H1 (cell line): ENCODE data around the gene NPC1L1. TPM values are rescaled to one million over a fixed set of nuclear protein-coding genes. Genes with fewer than 3 reads are reported as not detected.

Experiments
- CTCF ChIA-PET: fragments of 300-600 bp; sonication (Branson Sonifier 250); formaldehyde crosslinking; loops from one replicate; lab custom pipeline; 2021; ENCODE audit not compliant: partially characterized antibody; lab: Charles Lee
- POLR2A ChIA-PET: fragments of 300-600 bp; sonication (Branson Sonifier 250); formaldehyde crosslinking; loops from one replicate; lab custom pipeline; 2021; ENCODE audit warnings: inconsistent platforms; ENCODE audit not compliant: partially characterized antibody; lab: Charles Lee
- DNase-seq, 2 experiments: peaks; one replicate each; pipeline versions ENCODE4 v3.0.0 to v3.0.0-alpha.2; 2010 to 2022; ENCODE audit warnings: low spot score in 2 of 2, low read depth in 1 of 2, mixed read lengths in 1 of 2
- FAIRE-seq: peaks from 2 replicates; lab custom pipeline; 2011; peaks lifted over from hg19 to GRCh38; lab: Jason Lieb, UNC
- H2AFZ ChIP-seq: 2 replicates; pipeline ENCODE4 v1.8.1; 2012; ENCODE audit warnings: low read length, inconsistent platforms
- H2AK5ac ChIP-seq: 2 replicates; pipeline ENCODE4 v1.6.1; 2013; ENCODE audit warnings: low read depth, low read length
- H2BK120ac ChIP-seq: replicated peaks from 2 replicates; pipeline ENCODE3; 2013; ENCODE audit warnings: low read depth, low read length, inconsistent platforms
- H2BK12ac ChIP-seq: 2 replicates; pipeline ENCODE4 v1.6.1; 2013; ENCODE audit warnings: low read depth, low read length
- H2BK15ac ChIP-seq: 2 replicates; pipeline ENCODE4 v1.6.1; 2013; ENCODE audit warnings: low read length
- H2BK20ac ChIP-seq: 2 replicates; pipeline ENCODE4 v1.6.1; 2013; ENCODE audit warnings: low read length
- H2BK5ac ChIP-seq: 2 replicates; pipeline ENCODE4 v1.6.1; 2013; ENCODE audit warnings: low read depth, low read length
- H3K14ac ChIP-seq: 2 replicates; pipeline ENCODE4 v1.6.1; 2013; ENCODE audit warnings: inconsistent platforms; ENCODE audit not compliant: insufficient read length
- H3K18ac ChIP-seq: 2 replicates; pipeline ENCODE4 v1.6.1; 2013; ENCODE audit warnings: low read length; ENCODE audit errors: extremely low read depth
- H3K23ac ChIP-seq: 2 replicates; pipeline ENCODE4 v1.6.1; 2013; ENCODE audit warnings: inconsistent platforms; ENCODE audit not compliant: insufficient read length
- H3K23me2 ChIP-seq: 2 replicates; pipeline ENCODE4 v1.6.1; 2013; ENCODE audit warnings: low read depth, low read length
- H3K27ac ChIP-seq: 2 replicates; pipeline ENCODE4 v1.6.1; 2011; ENCODE audit warnings: low read depth, low read length, inconsistent platforms
- H3K27me3 ChIP-seq, 4 experiments: replicated peaks in 1 of 4; 1 replicate in 1 of 4; 2 replicates in 3 of 4; pipeline versions ENCODE4 v1.6.1 to v1.8.1; 2011 to 2013; ENCODE audit warnings: low read length in 3 of 4, mild to moderate bottlenecking in 3 of 4, inconsistent platforms in 2 of 4, mixed read lengths in 2 of 4, moderate library complexity in 1 of 4; ENCODE audit not compliant: control insufficient read depth in 3 of 4, insufficient read depth in 3 of 4; ENCODE audit errors: extremely low read depth in 1 of 4
- H3K36me3 ChIP-seq, 4 experiments: 2 replicates each; pipeline versions ENCODE4 v1.6.1 to v1.8.1; 2011 to 2013; ENCODE audit warnings: mild to moderate bottlenecking in 4 of 4, low read length in 3 of 4, moderate library complexity in 2 of 4, control low read depth in 1 of 4, inconsistent platforms in 1 of 4; ENCODE audit not compliant: insufficient read depth in 4 of 4, control insufficient read depth in 2 of 4
- H3K4ac ChIP-seq: replicated peaks from 2 replicates; pipeline ENCODE3; 2013; ENCODE audit warnings: low read length, low read depth, mixed read lengths, inconsistent platforms; ENCODE audit not compliant: insufficient read length
- H3K4me1 ChIP-seq, 4 experiments: replicated peaks in 1 of 4; 1 replicate in 1 of 4; 2 replicates in 3 of 4; pipeline versions ENCODE4 v1.6.1 to v1.8.1; 2011 to 2013; ENCODE audit warnings: low read length in 3 of 4, inconsistent platforms in 2 of 4, mixed read lengths in 1 of 4; ENCODE audit not compliant: insufficient read depth in 4 of 4, control insufficient read depth in 3 of 4
- H3K4me2 ChIP-seq, 2 experiments: 2 replicates each; pipeline versions ENCODE4 v1.6.1 to v1.8.1; 2011 to 2013; ENCODE audit warnings: low read depth in 2 of 2, low read length in 2 of 2, control low read depth in 1 of 2, inconsistent platforms in 1 of 2, mild to moderate bottlenecking in 1 of 2; ENCODE audit not compliant: insufficient read depth in 1 of 2
- H3K4me3 ChIP-seq, 4 experiments: fragments of 200-600, 300-600 bp in 1 of 4; sonication (generic), shearing (Covaris generic), sonication (Bioruptor Twin) in 1 of 4; 2 replicates each; pipeline versions ENCODE4 v1.5.1 to v1.8.1; 2011 to 2016; ENCODE audit warnings: low read length in 4 of 4, low read depth in 3 of 4, control low read depth in 2 of 4, inconsistent platforms in 2 of 4, mild to moderate bottlenecking in 2 of 4, mixed read lengths in 1 of 4, moderate library complexity in 1 of 4; ENCODE audit not compliant: insufficient read depth in 2 of 4; ENCODE audit errors: extremely low read depth in 1 of 4
- H3K56ac ChIP-seq: replicated peaks from 2 replicates; pipeline ENCODE3; 2013; ENCODE audit warnings: low read depth, mild to moderate bottlenecking, mixed read lengths, low read length, inconsistent platforms; ENCODE audit not compliant: insufficient read length
- H3K79me1 ChIP-seq: 2 replicates; pipeline ENCODE4 v1.6.1; 2013; ENCODE audit warnings: low read depth, low read length, control low read depth
- H3K79me2 ChIP-seq, 2 experiments: 2 replicates each; pipeline versions ENCODE4 v1.6.1 to v1.8.1; 2012 to 2013; ENCODE audit warnings: low read length in 2 of 2, mild to moderate bottlenecking in 2 of 2, inconsistent platforms in 1 of 2; ENCODE audit not compliant: insufficient read depth in 2 of 2, control insufficient read depth in 1 of 2
- H3K9ac ChIP-seq, 4 experiments: replicated peaks in 1 of 4; 1 replicate in 1 of 4; 2 replicates in 3 of 4; pipeline versions ENCODE4 v1.6.1 to v1.8.1; 2011 to 2013; ENCODE audit warnings: low read depth in 3 of 4, low read length in 3 of 4, control low read depth in 2 of 4, mild to moderate bottlenecking in 2 of 4, moderate library complexity in 2 of 4, inconsistent platforms in 1 of 4; ENCODE audit errors: extremely low read depth in 1 of 4
- H3K9me3 ChIP-seq, 2 experiments: 2 replicates each; pipeline versions ENCODE4 v1.6.1 to v1.8.1; 2012 to 2013; ENCODE audit warnings: mild to moderate bottlenecking in 2 of 2, moderate library complexity in 2 of 2, control low read depth in 1 of 2, inconsistent platforms in 1 of 2, low read depth in 1 of 2, low read length in 1 of 2, mixed read lengths in 1 of 2; ENCODE audit not compliant: insufficient read depth in 2 of 2
- H4K20me1 ChIP-seq, 2 experiments: replicated peaks in 1 of 2; 2 replicates each; pipeline versions ENCODE3 to v1.8.1; 2011 to 2013; ENCODE audit warnings: inconsistent platforms in 2 of 2, low read length in 2 of 2, mild to moderate bottlenecking in 1 of 2; ENCODE audit not compliant: insufficient read depth in 2 of 2, control insufficient read depth in 1 of 2
- H4K5ac ChIP-seq: 2 replicates; pipeline ENCODE4 v1.6.1; 2013; ENCODE audit warnings: low read length, low read depth, mixed read lengths, inconsistent platforms; ENCODE audit not compliant: insufficient read length
- H4K8ac ChIP-seq: 2 replicates; pipeline ENCODE4 v1.8.0; 2013; ENCODE audit warnings: mild to moderate bottlenecking, moderate library complexity, low read length, inconsistent platforms; ENCODE audit not compliant: insufficient read depth; ENCODE audit errors: extremely low read depth
- H4K91ac ChIP-seq: replicated peaks from 2 replicates; pipeline ENCODE3; 2013; ENCODE audit warnings: low read length, mixed read lengths, inconsistent platforms; ENCODE audit not compliant: insufficient read length
- BACH1 ChIP-seq: IDR thresholded peaks from 2 replicates; pipeline ENCODE4 v1.6.1; 2012; ENCODE audit warnings: low read length, improper control_type of control experiment
- BRCA1 ChIP-seq: IDR thresholded peaks from 2 replicates; pipeline ENCODE4 v1.6.1; 2012; ENCODE audit warnings: low read depth, low read length, improper control_type of control experiment
- CEBPB ChIP-seq: IDR thresholded peaks from 2 replicates; pipeline ENCODE4 v1.6.1; 2012; ENCODE audit warnings: low read depth, low read length
- EP300 ChIP-seq, 2 experiments: IDR thresholded peaks; 1 replicate in 1 of 2; 2 replicates in 1 of 2; pipeline ENCODE4 v1.6.1; 2011 to 2012; ENCODE audit warnings: low read depth in 2 of 2, low read length in 2 of 2, mild to moderate bottlenecking in 2 of 2, borderline replicate concordance in 1 of 2, inconsistent platforms in 1 of 2, moderate library complexity in 1 of 2
- NRF1 ChIP-seq: IDR thresholded peaks from 2 replicates; pipeline ENCODE4 v1.6.1; 2011; ENCODE audit warnings: mild to moderate bottlenecking, low read depth, low read length, improper control_type of control experiment
- POLR2A ChIP-seq, 2 experiments: IDR thresholded peaks; 1 replicate in 1 of 2; 2 replicates in 1 of 2; pipeline ENCODE4 v1.6.1; 2011; ENCODE audit warnings: low read depth in 2 of 2, low read length in 2 of 2, mild to moderate bottlenecking in 2 of 2; ENCODE audit errors: control extremely low read depth in 1 of 2
- RFX5 ChIP-seq: IDR thresholded peaks from 2 replicates; pipeline ENCODE4 v1.6.1; 2011; ENCODE audit warnings: low read depth, low read length, improper control_type of control experiment, borderline replicate concordance
- WGBS, 2 experiments: shearing (Covaris generic) in 1 of 2; methylation state at CpG; one replicate each; pipeline versions ENCODE4 v1.1.6 to v1.1.7; 2013 to 2015; ENCODE audit warnings: low lambda C conversion rate in 2 of 2, mixed read lengths in 2 of 2, inconsistent platforms in 1 of 2, low coverage in 1 of 2, missing lambda C conversion rate in 1 of 2; ENCODE audit not compliant: insufficient replicate concordance in 2 of 2, insufficient coverage in 1 of 2, insufficient read length in 1 of 2; ENCODE audit errors: extremely low coverage in 1 of 2, missing lambda C conversion rate in 1 of 2; 5-methylcytosine and 5-hydroxymethylcytosine counted together
- polyA plus RNA-seq, 7 experiments: library from polyadenylated mRNA; depleted of rRNA in 3 of 7; stranded (reverse) in 5 of 7; unstranded in 2 of 7; fragments of >200 nt in 5 of 7; fragments of 200-250 nt in 2 of 7; gene quantifications; 1 replicate in 5 of 7; 2 replicates in 1 of 7; 4 replicates in 1 of 7; pipeline versions ENCODE4 v1.2.1 to v1.2.3, GENCODE V29; 2011 to 2013; ENCODE audit warnings: missing spikeins in 2 of 7, mixed read lengths in 2 of 7
- total RNA-seq: library from RNA; stranded (reverse); fragmentation: NEBNext Ultra II Directional; extraction: Animal tissue kit (Norgen Biotek cat#: 25700); gene quantifications from 2 replicates; pipeline ENCODE4 v1.2.1, GENCODE V29; 2021
- TF ChIP-seq, protein P1 (sequence below): IDR thresholded peaks from 2 replicates; pipeline ENCODE4 v1.6.1; 2012; ENCODE audit warnings: low read length, inconsistent platforms
- TF ChIP-seq, protein P2 (sequence below), 3 experiments: IDR thresholded peaks; 1 replicate in 2 of 3; 2 replicates in 1 of 3; pipeline versions ENCODE4 v1.5.1 to v1.6.1; 2011; ENCODE audit warnings: low read length in 3 of 3, mild to moderate bottlenecking in 3 of 3, inconsistent platforms in 2 of 3, low read depth in 1 of 3, moderate library complexity in 1 of 3; ENCODE audit not compliant: insufficient read depth in 1 of 3; ENCODE audit errors: control extremely low read depth in 1 of 3

The NPC1L1 gene
- total and polyA plus RNA-seq, 2 of the 8 experiments (the other 6 are each of a cell fraction or from before 2014, with no cell fraction given): 0.06 to 0.21 TPM

DNA sequence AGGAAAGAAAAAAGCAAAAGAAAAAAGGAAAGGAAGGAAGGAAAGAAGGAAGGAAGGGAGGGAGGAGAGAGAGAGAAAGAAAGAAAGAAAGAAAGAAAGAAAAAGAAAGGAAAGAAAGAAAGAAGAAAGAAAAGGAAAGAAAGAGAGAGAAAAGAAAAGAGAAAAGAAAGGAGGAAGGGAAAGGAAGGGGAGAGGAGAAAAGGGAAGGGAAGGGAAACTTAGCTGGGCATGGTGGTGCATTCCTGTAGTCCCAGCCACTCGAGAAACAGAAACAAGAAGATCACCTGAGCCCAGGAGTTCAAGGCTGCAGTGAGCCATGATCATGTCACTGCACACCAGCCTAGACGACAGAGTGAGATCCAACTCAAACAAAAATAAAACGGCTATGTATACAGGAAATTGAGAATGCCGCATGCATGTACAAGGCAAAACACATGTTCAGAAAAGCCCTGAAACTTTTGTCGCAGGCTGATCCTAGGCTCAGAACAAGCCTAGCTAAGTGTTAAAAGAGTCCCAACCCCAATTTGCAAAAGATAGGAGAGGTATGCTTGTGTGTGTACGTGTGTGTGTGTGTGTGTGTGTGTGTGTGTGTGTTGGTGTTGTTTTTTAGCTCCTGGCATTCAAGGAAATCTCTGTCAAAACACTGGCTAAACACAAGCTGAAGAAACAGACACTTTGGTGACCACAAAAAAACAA, 6.6 kb upstream of the NPC1L1 start:
- ChIA-PET CTCF (interaction anchor here (0.6 to 8.9 kb wide), 6 partner anchors 9 to 588 kb away, joined by 3 to 56 read pairs (median 4); no protein-coding TSS in a partner anchor), POLR2A (interaction anchor here (0.9 to 3.0 kb wide), 5 partner anchors 13 to 22 kb away, joined by 3 to 12 read pairs (median 3); no protein-coding TSS in a partner anchor)
- no peak overlapping the region for H2BK12ac ChIP-seq
- H3K27me3 ChIP-seq: no peaks in the 10 kb centered on the region
- H3K56ac ChIP-seq: no peak overlapping the region
- no peaks in the 10 kb centered on the region for H3K79me1 ChIP-seq
- no peaks in the 10 kb centered on the region for H3K79me2 ChIP-seq
- DNase-seq (no peak), FAIRE-seq (no peak)
- H2AFZ ChIP-seq: peak overlapping the region; percentile 43
- no peak overlapping the region for H3K23ac ChIP-seq
- H3K9me3 ChIP-seq: no peaks in the 10 kb centered on the region
- H3K18ac ChIP-seq: no peak overlapping the region
- H3K9ac ChIP-seq: no peak overlapping the region
- H4K20me1 ChIP-seq: no peaks in the 10 kb centered on the region
- H3K4me1 ChIP-seq: no peaks in the 10 kb centered on the region
- H3K4me3 ChIP-seq: no peak overlapping the region
- H2BK15ac ChIP-seq: no peak overlapping the region
- no peak overlapping the region for H3K4me2 ChIP-seq
- no peak overlapping the region for H2AK5ac ChIP-seq
- no peak overlapping the region for H4K91ac ChIP-seq
- no peak overlapping the region for H4K8ac ChIP-seq
- H2BK20ac ChIP-seq: no peak overlapping the region
- no peak overlapping the region for H2BK120ac ChIP-seq
- no peak overlapping the region for H4K5ac ChIP-seq
- H3K4ac ChIP-seq: no peak overlapping the region
- no peaks in the 10 kb centered on the region for H3K36me3 ChIP-seq
- 76% methylated on average over 6 of the region's 6 CpGs; no CpG with 5 or more reads in 1 of the 2 experiments for WGBS, 2 experiments
- no peak overlapping the region for H3K14ac ChIP-seq
- H3K23me2 ChIP-seq: no peaks in the 10 kb centered on the region
- no peak overlapping the region for H3K27ac ChIP-seq
- no peak overlapping the region for H2BK5ac ChIP-seq
- no peak for TF ChIP-seq BACH1
- no peak for TF ChIP-seq BRCA1
- no peak for TF ChIP-seq RFX5
- no peak for TF ChIP-seq POLR2A (IDR thresholded peaks at IDR 0.05; ENCODE audit: control extremely low read depth in 1 of 2, low read depth in 2 of 2, low read length in 2 of 2)
- TF ChIP-seq, protein P1, sequence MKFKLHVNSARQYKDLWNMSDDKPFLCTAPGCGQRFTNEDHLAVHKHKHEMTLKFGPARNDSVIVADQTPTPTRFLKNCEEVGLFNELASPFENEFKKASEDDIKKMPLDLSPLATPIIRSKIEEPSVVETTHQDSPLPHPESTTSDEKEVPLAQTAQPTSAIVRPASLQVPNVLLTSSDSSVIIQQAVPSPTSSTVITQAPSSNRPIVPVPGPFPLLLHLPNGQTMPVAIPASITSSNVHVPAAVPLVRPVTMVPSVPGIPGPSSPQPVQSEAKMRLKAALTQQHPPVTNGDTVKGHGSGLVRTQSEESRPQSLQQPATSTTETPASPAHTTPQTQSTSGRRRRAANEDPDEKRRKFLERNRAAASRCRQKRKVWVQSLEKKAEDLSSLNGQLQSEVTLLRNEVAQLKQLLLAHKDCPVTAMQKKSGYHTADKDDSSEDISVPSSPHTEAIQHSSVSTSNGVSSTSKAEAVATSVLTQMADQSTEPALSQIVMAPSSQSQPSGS: no peak
- TF ChIP-seq CEBPB: no peak
- TF ChIP-seq NRF1: no peak
- TF ChIP-seq, protein P2, sequence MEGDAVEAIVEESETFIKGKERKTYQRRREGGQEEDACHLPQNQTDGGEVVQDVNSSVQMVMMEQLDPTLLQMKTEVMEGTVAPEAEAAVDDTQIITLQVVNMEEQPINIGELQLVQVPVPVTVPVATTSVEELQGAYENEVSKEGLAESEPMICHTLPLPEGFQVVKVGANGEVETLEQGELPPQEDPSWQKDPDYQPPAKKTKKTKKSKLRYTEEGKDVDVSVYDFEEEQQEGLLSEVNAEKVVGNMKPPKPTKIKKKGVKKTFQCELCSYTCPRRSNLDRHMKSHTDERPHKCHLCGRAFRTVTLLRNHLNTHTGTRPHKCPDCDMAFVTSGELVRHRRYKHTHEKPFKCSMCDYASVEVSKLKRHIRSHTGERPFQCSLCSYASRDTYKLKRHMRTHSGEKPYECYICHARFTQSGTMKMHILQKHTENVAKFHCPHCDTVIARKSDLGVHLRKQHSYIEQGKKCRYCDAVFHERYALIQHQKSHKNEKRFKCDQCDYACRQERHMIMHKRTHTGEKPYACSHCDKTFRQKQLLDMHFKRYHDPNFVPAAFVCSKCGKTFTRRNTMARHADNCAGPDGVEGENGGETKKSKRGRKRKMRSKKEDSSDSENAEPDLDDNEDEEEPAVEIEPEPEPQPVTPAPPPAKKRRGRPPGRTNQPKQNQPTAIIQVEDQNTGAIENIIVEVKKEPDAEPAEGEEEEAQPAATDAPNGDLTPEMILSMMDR (IDR thresholded peaks at IDR 0.05; ENCODE audit: control extremely low read depth in 1 of 3, insufficient read depth in 1 of 3, low read depth in 1 of 3, low read length in 3 of 3): no peak
- no peak for TF ChIP-seq EP300 (IDR thresholded peaks at IDR 0.05; ENCODE audit: borderline replicate concordance in 1 of 2, low read depth in 2 of 2, low read length in 2 of 2)
